Stimulated activated effector memory CD8-positive, alpha-beta T cell treated with anti-CD3 and anti-CD28 coated beads, Interleukin-12 subunit alpha, Interleukin-12 subunit beta, amount 100 ng/mL, for 72 hours (primary cell): ENCODE data around the gene SUSD4.

Source experiments
- ATAC-seq: fragments of 150-1000 bp; cut with Tn5 transposase; 2 replicates; pipeline ENCODE4 v1.10.0; 2021
- DNase-seq, 2 donors: peaks; one replicate each; pipeline ENCODE4 v3.0.0; 2021 to 2022; ENCODE audit warnings: low spot score in 2 of 2
- H3K27ac Mint-ChIP-seq: one replicate; pipeline ENCODE4 v1.8.0; 2022; ENCODE audit warnings: mild to moderate bottlenecking, mixed read lengths
- H3K36me3 Mint-ChIP-seq: one replicate; pipeline ENCODE4 v1.8.0; 2022; ENCODE audit warnings: mild to moderate bottlenecking, mixed read lengths
- H3K4me1 Mint-ChIP-seq: one replicate; pipeline ENCODE4 v1.8.0; 2022; ENCODE audit warnings: mixed read lengths
- H3K4me3 Mint-ChIP-seq: one replicate; pipeline ENCODE4 v1.8.0; 2022; ENCODE audit warnings: mild to moderate bottlenecking, mixed read lengths
- H3K9me3 Mint-ChIP-seq: one replicate; pipeline ENCODE4 v1.8.0; 2022; ENCODE audit warnings: mixed read lengths

SUSD4 gene

DNA sequence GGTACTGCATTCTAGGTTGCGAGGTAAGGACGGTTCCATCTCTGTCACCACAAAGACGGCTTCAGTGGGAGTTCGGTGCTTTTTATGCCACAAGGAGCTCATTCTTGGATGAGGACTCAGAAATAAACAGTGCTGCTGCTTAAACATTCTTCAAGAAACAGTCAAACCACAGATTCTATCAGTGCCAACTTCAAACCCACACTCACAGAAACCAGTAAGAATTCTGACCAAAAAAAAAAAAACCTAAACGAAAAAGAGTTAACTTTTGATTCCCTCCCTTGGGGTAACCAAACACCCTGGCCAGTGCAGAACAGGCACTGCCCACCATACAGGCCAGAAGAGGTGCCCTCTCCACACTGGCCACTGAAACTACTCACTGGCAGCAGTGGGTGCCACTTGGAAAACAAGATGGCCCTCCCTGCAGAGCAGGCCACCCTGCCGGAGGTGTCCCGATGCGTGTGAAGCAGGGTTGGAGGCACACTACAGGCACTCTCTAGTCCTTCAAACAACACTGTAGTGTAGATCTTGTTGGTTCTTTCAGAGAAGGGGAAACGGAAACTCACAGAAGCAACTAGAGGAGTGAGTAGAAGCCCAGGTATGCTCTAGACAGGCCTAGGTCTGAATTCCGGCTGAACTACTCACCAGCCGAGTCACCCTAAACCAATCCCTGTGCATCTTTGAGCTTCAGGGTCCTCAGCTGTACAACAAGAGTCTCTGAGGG is 133.7 kb downstream of the SUSD4 start:
- Mint-ChIP-seq H3K9me3 (no peaks in the 10 kb centered on the region), H3K36me3 (no peaks in the 10 kb centered on the region), H3K27ac (no peak overlapping the region), H3K4me3 (no peak overlapping the region), H3K4me1 (peaks cover 32% of the 10 kb centered on the region)
- ATAC-seq = peak; percentile 72
- no peak for DNase-seq

DNA sequence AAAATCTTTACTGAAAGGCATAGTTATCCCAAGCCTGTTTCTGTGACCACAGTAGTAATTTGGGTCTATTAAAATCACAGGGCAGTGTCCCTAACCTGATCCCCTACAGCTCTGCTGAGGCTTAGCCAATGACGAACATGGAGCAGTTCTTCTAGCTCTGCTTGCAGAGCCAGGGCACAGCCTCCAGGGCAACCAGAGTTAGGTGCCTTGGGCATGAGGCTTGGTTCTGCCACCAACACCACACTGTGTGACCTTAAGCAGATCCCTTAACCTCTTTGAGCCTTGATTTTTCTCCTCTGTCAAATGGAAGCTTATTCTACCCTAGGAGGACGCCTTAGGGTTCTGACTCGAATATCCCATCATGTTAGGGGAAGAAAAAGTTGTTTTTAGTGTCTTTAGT is 134.2 kb downstream of the SUSD4 start:
- H3K4me3 Mint-ChIP-seq = no peak overlapping the region
- DNase-seq (no peak), ATAC-seq (peak; percentile 23)
- H3K9me3 Mint-ChIP-seq = no peaks in the 10 kb centered on the region
- no peaks in the 10 kb centered on the region for H3K36me3 Mint-ChIP-seq
- H3K27ac Mint-ChIP-seq = no peak overlapping the region
- H3K4me1 Mint-ChIP-seq = peaks cover 32% of the 10 kb centered on the region

DNA sequence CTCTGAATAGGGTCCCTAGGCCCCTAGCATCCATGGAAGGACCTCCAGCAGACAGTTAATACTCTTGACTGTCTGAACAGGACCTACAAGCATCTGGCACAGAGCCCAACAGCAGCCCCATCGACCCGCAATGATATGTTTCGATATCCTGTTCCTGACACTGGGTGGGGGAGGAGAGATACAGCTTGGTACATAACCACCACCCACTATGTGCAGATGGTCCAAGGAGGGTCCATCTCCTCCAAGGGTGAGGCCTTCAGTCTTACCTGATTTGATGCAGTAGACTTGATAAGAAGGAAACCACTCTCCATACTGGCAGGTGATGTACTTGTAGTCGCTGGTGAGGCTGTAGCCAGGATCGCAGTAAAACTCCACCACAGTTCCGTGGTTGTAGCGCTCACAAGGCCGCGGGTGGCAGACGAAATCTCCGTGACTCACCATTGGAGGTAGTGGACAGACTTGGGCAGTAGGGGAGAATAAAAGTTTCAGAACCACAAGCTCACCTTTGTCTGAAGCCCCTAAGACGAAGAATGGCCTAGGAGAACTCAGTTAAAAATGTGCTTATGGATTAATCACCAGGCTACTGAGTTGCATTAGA is 134.9 kb downstream of the SUSD4 start:
- Mint-ChIP-seq H3K4me1 (peaks cover 32% of the 10 kb centered on the region), H3K27ac (no peak overlapping the region), H3K9me3 (no peaks in the 10 kb centered on the region), H3K36me3 (no peaks in the 10 kb centered on the region), H3K4me3 (no peak overlapping the region)
- ATAC-seq (no peak), DNase-seq (no peak)

DNA sequence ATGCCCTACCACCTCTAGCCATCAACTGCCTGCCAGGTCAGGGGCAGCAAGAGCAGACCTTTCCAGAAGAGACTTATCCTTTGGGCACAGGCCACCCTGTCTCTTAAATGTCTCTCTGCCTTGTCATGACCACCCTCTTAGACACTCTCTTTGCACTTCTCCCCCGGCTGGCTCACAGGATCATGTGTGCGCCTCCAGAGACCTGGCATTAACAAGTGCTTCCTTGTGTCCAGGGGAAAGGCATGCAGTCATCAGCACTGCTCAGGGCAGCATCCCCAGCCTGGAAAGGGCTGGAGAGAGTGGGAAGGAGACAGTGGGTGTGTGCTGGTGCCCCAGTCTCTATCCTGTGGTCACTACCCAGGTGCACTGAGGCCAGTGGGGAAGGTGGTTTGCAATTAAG is 135.8 kb downstream of the SUSD4 start:
- DNase-seq = no peak
- no peak overlapping the region for H3K4me3 Mint-ChIP-seq
- no peaks in the 10 kb centered on the region for H3K9me3 Mint-ChIP-seq

DNA sequence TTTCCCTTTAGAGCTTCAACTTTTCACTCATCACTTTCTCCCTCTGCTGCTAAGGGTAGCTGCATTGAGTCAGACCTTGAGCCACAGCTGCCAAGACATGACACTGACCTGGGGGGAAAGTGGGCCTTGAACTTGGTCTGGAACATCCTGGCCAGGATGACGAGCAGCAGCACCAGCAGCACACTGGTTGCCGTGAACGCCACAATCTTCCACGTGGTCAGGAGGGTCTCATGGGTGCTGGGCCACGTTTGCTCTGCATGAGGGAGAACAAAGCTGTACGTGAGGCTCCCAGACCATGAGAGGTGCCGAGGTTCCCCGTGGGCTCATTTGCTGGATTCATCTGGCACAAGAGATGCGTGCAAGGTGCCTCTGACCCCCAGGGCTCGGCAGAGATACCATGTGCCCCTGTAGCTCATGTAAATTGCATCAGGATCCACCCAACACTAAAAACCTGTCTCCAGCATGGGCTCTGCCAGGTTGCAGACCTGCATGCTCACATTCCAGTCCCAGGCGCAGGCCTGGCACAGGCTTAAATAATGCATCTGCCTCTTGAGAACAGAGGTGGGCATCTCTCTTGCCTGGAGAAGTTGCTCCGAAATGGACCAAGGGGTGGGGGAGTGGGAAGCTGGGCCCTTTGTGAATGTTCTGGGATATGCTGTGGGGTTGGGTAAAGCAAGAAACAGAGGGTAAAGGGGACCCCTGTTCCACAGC is 136.3 kb downstream of the SUSD4 start:
- ATAC-seq (no peak), DNase-seq (no peak)
- Mint-ChIP-seq H3K4me1 (peaks cover 32% of the 10 kb centered on the region), H3K4me3 (no peak overlapping the region), H3K27ac (no peak overlapping the region), H3K9me3 (no peaks in the 10 kb centered on the region), H3K36me3 (no peaks in the 10 kb centered on the region)

More for the DNA sequence above, 135.8 kb downstream of the SUSD4 start:
- Mint-ChIP-seq H3K4me1 (peaks cover 32% of the 10 kb centered on the region), H3K27ac (no peak overlapping the region), H3K36me3 (no peaks in the 10 kb centered on the region)
- ATAC-seq = no peak

DNA sequence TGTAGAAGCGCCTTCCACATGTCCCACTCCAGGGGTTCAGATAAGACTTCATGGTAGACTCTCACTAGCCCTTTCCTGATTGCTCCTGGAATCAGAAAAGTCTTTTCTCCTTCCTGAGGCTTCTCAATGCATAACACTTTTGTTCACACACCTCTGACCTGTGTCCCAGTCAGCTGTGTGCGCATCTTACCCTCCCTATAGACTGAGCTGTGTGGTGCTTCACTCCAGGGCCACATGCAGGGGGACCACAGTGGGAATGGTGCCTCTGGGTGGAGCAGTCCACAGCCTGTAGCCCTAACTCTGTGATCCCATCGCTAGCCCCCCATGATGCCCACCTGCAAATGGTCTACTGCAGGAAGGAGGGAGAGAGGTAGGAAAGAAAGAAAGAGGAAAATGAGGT is 136.9 kb downstream of the SUSD4 start:
- H3K27ac Mint-ChIP-seq = no peak overlapping the region
- no peaks in the 10 kb centered on the region for H3K36me3 Mint-ChIP-seq
- peaks cover 32% of the 10 kb centered on the region for H3K4me1 Mint-ChIP-seq
- DNase-seq = no peak
- H3K4me3 Mint-ChIP-seq = no peak overlapping the region
- ATAC-seq = no peak
- H3K9me3 Mint-ChIP-seq = no peaks in the 10 kb centered on the region

DNA sequence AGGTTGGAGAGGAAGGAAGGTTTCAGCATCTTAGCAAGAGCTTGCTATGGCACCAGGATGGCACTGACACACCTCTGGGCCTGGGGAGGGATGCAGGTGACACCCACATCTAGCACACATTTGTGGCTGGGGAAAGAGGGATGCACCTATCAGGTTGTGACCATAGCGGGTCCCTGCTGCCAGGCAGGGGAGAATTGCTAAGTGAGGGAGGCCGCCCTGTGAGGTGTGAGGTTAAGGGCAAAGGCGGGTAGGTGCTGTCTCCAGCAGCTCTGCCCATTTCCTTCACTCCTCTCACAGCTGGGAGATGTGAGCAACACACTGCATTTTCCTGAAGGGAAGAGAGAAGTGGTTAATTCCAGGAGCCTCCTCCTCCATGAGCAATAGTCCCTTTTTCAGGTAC is 137.7 kb downstream of the SUSD4 start:
- H3K4me3 Mint-ChIP-seq = no peak overlapping the region
- peaks cover 30% of the 10 kb centered on the region for H3K4me1 Mint-ChIP-seq
- H3K36me3 Mint-ChIP-seq = no peaks in the 10 kb centered on the region
- H3K9me3 Mint-ChIP-seq = no peaks in the 10 kb centered on the region
- DNase-seq = no peak
- no peak overlapping the region for H3K27ac Mint-ChIP-seq
- ATAC-seq = no peak

DNA sequence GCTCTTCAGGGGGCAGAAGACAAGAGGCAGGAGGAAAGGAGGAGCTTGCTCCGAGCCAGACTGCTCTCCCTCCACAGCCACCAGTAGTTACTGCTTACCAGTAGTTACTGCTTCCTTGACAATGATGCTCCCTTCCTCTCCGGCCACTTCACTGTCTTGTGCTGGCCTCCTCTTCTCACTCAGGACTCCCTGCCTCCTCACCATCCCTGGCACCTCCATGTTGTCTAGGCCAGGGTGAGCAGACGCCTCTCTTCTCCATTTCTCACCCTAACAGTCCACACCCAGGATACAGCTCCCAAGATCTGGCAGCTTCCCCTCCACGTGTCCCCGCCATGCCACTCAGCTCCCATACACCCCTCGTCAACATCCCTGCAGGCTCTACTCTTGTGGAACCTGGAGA is 138.5 kb downstream of the SUSD4 start:
- no peak for ATAC-seq

DNA sequence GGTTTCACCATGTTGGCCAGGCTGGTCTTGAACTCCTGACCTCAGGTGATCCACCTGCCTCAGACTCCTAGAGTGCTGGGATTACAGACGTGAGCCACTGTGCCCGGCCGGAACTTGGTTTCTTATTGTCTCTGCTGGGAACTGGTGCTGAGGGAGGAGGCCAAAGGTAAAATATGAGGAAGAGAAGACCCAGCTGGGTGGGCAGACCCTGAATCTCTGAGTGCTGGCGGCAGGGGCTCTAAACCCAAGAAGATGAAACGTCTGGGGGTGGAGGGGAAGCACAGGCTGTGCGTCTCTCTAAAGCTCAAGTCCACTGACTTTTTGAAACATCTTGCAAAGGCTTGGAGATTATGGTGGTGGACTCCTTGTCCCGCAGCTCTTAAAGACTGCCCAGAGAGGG is 138.9 kb downstream of the SUSD4 start:
- ATAC-seq = no peak
- H3K27ac Mint-ChIP-seq = no peak overlapping the region
- H3K36me3 Mint-ChIP-seq = no peaks in the 10 kb centered on the region
- peaks cover 18% of the 10 kb centered on the region for H3K4me1 Mint-ChIP-seq
- no peak overlapping the region for H3K4me3 Mint-ChIP-seq
- no peaks in the 10 kb centered on the region for H3K9me3 Mint-ChIP-seq
- DNase-seq = no peak

More for the DNA sequence above, 138.5 kb downstream of the SUSD4 start:
- peaks cover 22% of the 10 kb centered on the region for H3K4me1 Mint-ChIP-seq
- H3K4me3 Mint-ChIP-seq = no peak overlapping the region
- H3K36me3 Mint-ChIP-seq = no peaks in the 10 kb centered on the region
- no peak for DNase-seq
- H3K9me3 Mint-ChIP-seq = no peaks in the 10 kb centered on the region
- H3K27ac Mint-ChIP-seq = no peak overlapping the region

DNA sequence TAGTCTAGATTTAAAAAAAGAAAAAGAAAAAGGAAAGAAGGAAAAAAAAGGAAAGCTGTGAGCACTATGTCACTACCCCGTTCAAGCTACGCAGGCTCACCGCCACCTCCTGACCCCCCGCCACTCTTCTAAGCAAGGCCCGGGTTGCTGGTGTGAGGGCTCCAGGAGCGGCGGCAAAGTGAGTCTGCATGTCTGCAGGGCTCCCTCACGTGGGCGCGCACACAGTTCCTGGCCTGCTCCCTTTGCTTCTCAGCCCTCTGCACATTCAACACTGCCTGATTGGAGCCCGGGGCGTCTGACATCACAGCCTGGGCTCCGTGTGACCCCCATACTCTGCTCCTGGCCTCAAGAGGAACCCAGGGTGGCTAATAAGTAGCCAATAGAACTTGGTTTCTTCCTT is 139.5 kb downstream of the SUSD4 start:
- DNase-seq (no peak), ATAC-seq (no peak)
- Mint-ChIP-seq H3K36me3 (no peaks in the 10 kb centered on the region), H3K4me3 (no peak overlapping the region), H3K9me3 (no peaks in the 10 kb centered on the region), H3K4me1 (peaks cover 15% of the 10 kb centered on the region), H3K27ac (no peak overlapping the region)

DNA sequence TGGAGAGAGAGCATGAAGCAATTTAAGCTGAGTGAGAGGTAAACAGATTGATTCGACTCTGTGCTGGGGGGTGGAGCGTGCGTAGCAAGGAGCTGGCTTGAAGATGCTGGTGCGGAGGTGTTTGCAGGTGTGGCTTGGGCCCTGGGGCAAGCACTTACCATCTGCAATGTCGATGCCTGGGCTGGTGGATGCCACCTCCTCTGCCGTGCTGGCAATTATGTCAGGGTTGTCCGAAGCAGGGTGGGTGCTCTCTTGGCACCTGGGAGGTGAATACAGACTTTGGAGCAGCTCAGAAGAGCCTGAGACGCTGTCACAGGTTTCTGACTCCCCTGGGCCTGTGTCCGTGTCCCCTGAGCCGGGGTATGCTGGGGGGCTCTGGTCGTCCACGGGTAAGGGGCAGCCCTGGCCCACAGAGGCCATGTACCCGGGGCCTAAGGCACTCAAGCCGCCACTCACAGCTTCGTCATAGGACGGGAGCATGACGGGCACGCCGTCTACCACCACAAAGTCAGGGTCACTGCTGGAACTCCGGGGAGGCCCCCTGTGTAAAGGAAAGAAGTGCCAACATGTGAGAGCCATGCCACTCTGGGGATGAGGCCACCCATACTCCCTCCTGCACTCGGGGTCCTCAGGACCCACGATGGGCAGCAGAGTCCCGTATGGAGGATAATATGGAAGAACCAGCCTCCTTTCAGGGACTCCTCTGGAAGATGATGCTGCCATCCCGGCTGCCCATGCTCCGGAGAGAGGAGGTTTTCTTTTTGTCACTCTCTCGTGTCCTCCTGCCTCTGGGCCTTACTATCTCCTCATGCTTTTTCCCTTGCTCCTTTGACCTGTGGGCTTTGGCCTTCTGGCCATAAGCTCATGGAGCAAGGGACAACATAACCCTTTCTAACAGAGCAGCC is 140.6 kb downstream of the SUSD4 start:
- no peaks in the 10 kb centered on the region for H3K36me3 Mint-ChIP-seq
- H3K4me1 Mint-ChIP-seq = peaks cover 11% of the 10 kb centered on the region
- no peak overlapping the region for H3K4me3 Mint-ChIP-seq
- peaks cover 4% of the 10 kb centered on the region for H3K9me3 Mint-ChIP-seq
- DNase-seq = no peak
- no peak overlapping the region for H3K27ac Mint-ChIP-seq
- ATAC-seq = no peak

DNA sequence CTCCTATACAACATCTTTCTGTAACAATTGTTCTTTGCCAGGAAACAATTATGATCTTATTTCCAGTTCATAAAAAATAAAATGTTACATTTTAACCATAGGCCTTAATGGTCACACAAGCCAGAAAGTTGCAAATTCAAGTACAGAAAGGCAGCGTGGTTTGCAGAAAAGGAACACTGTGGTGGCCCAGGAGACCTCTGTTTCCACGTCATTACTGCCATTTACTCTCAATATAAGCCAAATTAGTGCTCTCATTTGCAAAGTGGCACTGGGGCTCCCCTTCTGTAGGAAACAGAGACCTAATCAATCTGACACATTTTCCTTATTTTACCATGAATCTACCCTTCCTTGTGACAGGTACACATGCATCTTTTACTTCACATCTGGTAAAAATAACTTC is 141.6 kb downstream of the SUSD4 start:
- no peak for DNase-seq
- Mint-ChIP-seq H3K27ac (no peak overlapping the region), H3K4me1 (peaks cover 4% of the 10 kb centered on the region), H3K9me3 (peaks cover 8% of the 10 kb centered on the region), H3K4me3 (no peak overlapping the region), H3K36me3 (no peaks in the 10 kb centered on the region)
- ATAC-seq = no peak

DNA sequence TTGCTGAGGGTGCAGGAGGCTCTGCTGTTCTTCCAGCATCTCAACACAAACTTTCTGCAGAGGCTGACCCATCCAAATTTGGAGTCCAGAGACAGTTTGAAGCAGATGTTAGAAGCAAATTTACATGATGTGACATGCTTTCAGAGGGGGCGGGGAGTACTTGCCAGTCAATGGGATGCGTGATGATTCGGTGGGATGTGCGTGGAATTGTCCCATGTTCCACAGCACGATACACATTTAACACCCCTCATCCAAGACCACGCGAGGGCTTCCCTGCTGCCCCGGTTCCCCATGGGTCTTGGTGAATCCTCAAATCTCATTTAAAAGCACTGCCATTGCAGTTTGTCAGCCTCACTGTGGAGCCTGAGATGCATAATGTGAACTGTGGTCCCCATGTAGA is 142.3 kb downstream of the SUSD4 start:
- ATAC-seq = no peak
- peaks cover 8% of the 10 kb centered on the region for H3K9me3 Mint-ChIP-seq
- no peaks in the 10 kb centered on the region for H3K4me1 Mint-ChIP-seq
- DNase-seq = no peak
- H3K36me3 Mint-ChIP-seq = no peaks in the 10 kb centered on the region
- H3K4me3 Mint-ChIP-seq = no peak overlapping the region
- H3K27ac Mint-ChIP-seq = no peak overlapping the region

DNA sequence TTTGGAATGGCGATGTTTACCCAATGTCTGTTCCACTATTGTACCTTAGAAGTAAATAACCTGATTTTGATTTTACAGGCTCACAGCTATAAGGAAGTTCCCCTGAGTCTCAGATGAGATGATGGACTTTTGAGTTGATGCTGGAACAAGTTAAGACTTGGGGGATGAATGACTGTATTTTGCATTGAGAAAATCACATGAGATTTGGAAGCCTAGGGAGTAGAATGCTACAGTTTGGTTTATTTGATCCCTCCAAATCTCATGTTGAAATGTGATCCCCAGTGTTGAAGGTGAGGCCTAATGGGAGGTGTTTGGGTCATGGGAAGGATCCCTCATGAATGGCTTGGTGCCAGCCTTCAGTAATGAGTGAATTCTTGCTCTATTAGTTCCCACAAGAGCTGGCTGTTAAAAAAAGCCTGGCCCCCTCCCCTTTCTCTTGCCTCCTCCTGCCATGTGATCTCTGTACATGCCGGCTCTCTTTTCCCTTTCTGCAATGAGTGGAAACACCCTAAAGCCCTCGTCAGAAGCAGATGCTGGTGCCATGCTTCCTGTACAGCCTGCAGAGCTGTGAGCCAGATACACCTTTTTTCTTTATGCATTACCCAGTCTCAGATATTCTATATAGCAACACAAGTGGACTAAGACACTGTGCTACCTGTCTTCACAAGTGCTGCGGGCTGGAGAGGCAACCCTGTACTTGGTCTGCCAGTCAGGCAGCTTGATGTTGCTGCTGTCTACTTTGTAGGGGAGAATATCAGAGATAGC is 143.9 kb downstream of the SUSD4 start:
- Mint-ChIP-seq H3K4me1 (no peaks in the 10 kb centered on the region), H3K9me3 (peaks cover 8% of the 10 kb centered on the region), H3K36me3 (no peaks in the 10 kb centered on the region), H3K4me3 (no peak overlapping the region), H3K27ac (no peak overlapping the region)
- ATAC-seq (no peak), DNase-seq (no peak)

DNA sequence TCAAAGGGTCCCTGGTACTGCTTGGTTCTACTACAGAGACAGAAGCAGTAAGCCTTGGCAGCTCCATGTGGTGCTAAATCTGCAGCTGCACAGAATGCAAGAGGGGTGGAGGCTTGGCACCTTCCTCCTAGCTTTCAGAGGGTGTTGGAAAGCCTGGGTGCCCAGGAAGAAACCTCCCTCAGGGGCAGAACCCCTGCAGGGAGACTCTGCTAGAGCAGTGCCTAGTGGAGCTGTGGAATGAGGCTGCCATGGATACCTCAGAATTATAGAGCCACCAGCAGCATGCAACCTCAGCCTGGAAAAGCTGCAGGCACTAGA is 144.7 kb downstream of the SUSD4 start:
- peaks cover 8% of the 10 kb centered on the region for H3K9me3 Mint-ChIP-seq
- peaks cover 2% of the 10 kb centered on the region for H3K36me3 Mint-ChIP-seq
- DNase-seq = no peak
- no peak overlapping the region for H3K27ac Mint-ChIP-seq
- no peaks in the 10 kb centered on the region for H3K4me1 Mint-ChIP-seq
- H3K4me3 Mint-ChIP-seq = no peak overlapping the region
- no peak for ATAC-seq
